Ishikawa (cell line): ENCODE measurements around the gene ZFY.

Experiments used
- EGR1 ChIP-seq: IDR thresholded peaks from 2 replicates; pipeline ENCODE4 v1.6.1; 2012
- MAX ChIP-seq: IDR thresholded peaks from 2 replicates; pipeline ENCODE4 v1.6.1; 2012
- TAF1 ChIP-seq: IDR thresholded peaks from 2 replicates; pipeline ENCODE4 v1.6.1; 2012; ENCODE audit warnings: low read depth, mild to moderate bottlenecking

- TF ChIP-seq EGR1, result no peak
- TF ChIP-seq TAF1, result no peak
- TF ChIP-seq MAX, result no peak
Measured at GRCh38 chrY:3007967-3008366, 72.8 kb downstream of the ZFY start.
